Activated naive CD8-positive, alpha-beta T cell treated with anti-CD3 and anti-CD28 coated beads, Interleukin-2, amount 50 U/mL, for 24 hours (primary cell): Measurements from ENCODE around the gene TBKBP1.

Source experiments
- ATAC-seq: fragments of 150-1000 bp; cut with Tn5 transposase; one replicate; pipeline ENCODE4 v1.10.0; 2021
- DNase-seq: peaks from one replicate; pipeline ENCODE4 v3.0.0; 2021
- H3K27ac Mint-ChIP-seq: one replicate; pipeline ENCODE4 v1.8.0; 2021; ENCODE audit warnings: mild to moderate bottlenecking, mixed read lengths
- H3K27me3 Mint-ChIP-seq: one replicate; pipeline ENCODE4 v1.8.0; 2021; ENCODE audit warnings: mixed read lengths
- H3K36me3 Mint-ChIP-seq: one replicate; pipeline ENCODE4 v1.8.0; 2021; ENCODE audit warnings: low read depth, mixed read lengths
- H3K4me1 Mint-ChIP-seq: one replicate; pipeline ENCODE4 v1.8.0; 2021; ENCODE audit warnings: mixed read lengths
- H3K4me3 Mint-ChIP-seq: one replicate; pipeline ENCODE4 v1.8.0; 2021; ENCODE audit warnings: mild to moderate bottlenecking, moderate library complexity, mixed read lengths
- H3K9me3 Mint-ChIP-seq: one replicate; pipeline ENCODE4 v1.8.0; 2021; ENCODE audit warnings: mixed read lengths

Gene TBKBP1

GRCh38 chr17:47711366-47712099, 17.6 kb downstream of the TBKBP1 start:
- Mint-ChIP-seq H3K27ac (no peak overlapping the region), H3K4me3 (no peak overlapping the region), H3K27me3 (no peaks in the 10 kb centered on the region), H3K9me3 (no peaks in the 10 kb centered on the region), H3K4me1 (peaks cover 81% of the 10 kb centered on the region), H3K36me3 (peaks cover 14% of the 10 kb centered on the region)
- no peak for ATAC-seq
- no peak for DNase-seq

- ATAC-seq (no peak), DNase-seq (no peak)
- no peaks in the 10 kb centered on the region for H3K9me3 Mint-ChIP-seq
- H3K27me3 Mint-ChIP-seq = no peaks in the 10 kb centered on the region
- H3K27ac Mint-ChIP-seq = no peak overlapping the region
- H3K4me1 Mint-ChIP-seq = peaks cover 81% of the 10 kb centered on the region
- peaks cover 11% of the 10 kb centered on the region for H3K36me3 Mint-ChIP-seq
- no peak overlapping the region for H3K4me3 Mint-ChIP-seq
These were observed 18.5 kb downstream of the TBKBP1 start for GRCh38 chr17:47712330-47713023.

GRCh38 chr17:47713980-47714700, 20.2 kb downstream of the TBKBP1 start:
- Mint-ChIP-seq H3K4me3 (no peak overlapping the region), H3K27ac (peak overlapping the region; percentile 8), H3K36me3 (peaks cover 11% of the 10 kb centered on the region), H3K9me3 (no peaks in the 10 kb centered on the region), H3K27me3 (no peaks in the 10 kb centered on the region), H3K4me1 (peaks cover 92% of the 10 kb centered on the region)
- ATAC-seq (no peak), DNase-seq (no peak)

GRCh38 chr17:47714773-47715396, 20.9 kb downstream of the TBKBP1 start:
- Mint-ChIP-seq H3K9me3 (no peaks in the 10 kb centered on the region), H3K27me3 (no peaks in the 10 kb centered on the region), H3K4me1 (peaks cover 95% of the 10 kb centered on the region), H3K27ac (peak overlapping the region; percentile 83), H3K36me3 (peaks cover 6% of the 10 kb centered on the region), H3K4me3 (no peak overlapping the region)
- no peak for ATAC-seq
- no peak for DNase-seq

GRCh38 chr17:47715669-47716325, 21.8 kb downstream of the TBKBP1 start:
- Mint-ChIP-seq H3K4me1 (peaks cover 98% of the 10 kb centered on the region), H3K4me3 (peak overlapping the region; percentile 79), H3K9me3 (no peaks in the 10 kb centered on the region), H3K36me3 (no peaks in the 10 kb centered on the region), H3K27ac (peak overlapping the region; percentile 83), H3K27me3 (no peaks in the 10 kb centered on the region)
- DNase-seq (no peak), ATAC-seq (no peak)

GRCh38 chr17:47716375-47716774, 22.4 kb downstream of the TBKBP1 start:
- H3K27me3 Mint-ChIP-seq = no peaks in the 10 kb centered on the region
- H3K36me3 Mint-ChIP-seq = no peaks in the 10 kb centered on the region
- H3K4me3 Mint-ChIP-seq = peak overlapping the region; percentile 79
- H3K9me3 Mint-ChIP-seq = no peaks in the 10 kb centered on the region
- peak overlapping the region; percentile 99 for H3K27ac Mint-ChIP-seq
- no peak for DNase-seq
- H3K4me1 Mint-ChIP-seq = peaks cover 97% of the 10 kb centered on the region
- ATAC-seq = no peak

- ATAC-seq = peak; percentile 7
- peak; percentile 64 for DNase-seq
- peak overlapping the region; percentile 79 for H3K4me3 Mint-ChIP-seq
- H3K9me3 Mint-ChIP-seq = no peaks in the 10 kb centered on the region
- no peaks in the 10 kb centered on the region for H3K27me3 Mint-ChIP-seq
- peak overlapping the region; percentile 99 for H3K27ac Mint-ChIP-seq
- H3K36me3 Mint-ChIP-seq = no peaks in the 10 kb centered on the region
- peaks cover 97% of the 10 kb centered on the region for H3K4me1 Mint-ChIP-seq
These were observed 23.3 kb downstream of the TBKBP1 start for GRCh38 chr17:47717261-47717697.

GRCh38 chr17:47717979-47718621, 24.1 kb downstream of the TBKBP1 start:
- no peaks in the 10 kb centered on the region for H3K36me3 Mint-ChIP-seq
- H3K9me3 Mint-ChIP-seq = no peaks in the 10 kb centered on the region
- peak; percentile 11 for ATAC-seq
- no peak for DNase-seq
- peak overlapping the region; percentile 99 for H3K27ac Mint-ChIP-seq
- peaks cover 97% of the 10 kb centered on the region for H3K4me1 Mint-ChIP-seq
- no peaks in the 10 kb centered on the region for H3K27me3 Mint-ChIP-seq
- H3K4me3 Mint-ChIP-seq = peak overlapping the region; percentile 79

GRCh38 chr17:47718634-47719405, 24.9 kb downstream of the TBKBP1 start:
- no peak for DNase-seq
- Mint-ChIP-seq H3K27me3 (no peaks in the 10 kb centered on the region), H3K36me3 (no peaks in the 10 kb centered on the region), H3K9me3 (no peaks in the 10 kb centered on the region), H3K4me1 (peaks cover 99% of the 10 kb centered on the region), H3K4me3 (peak overlapping the region; percentile 79), H3K27ac (peak overlapping the region; percentile 99)
- ATAC-seq = no peak

- Mint-ChIP-seq H3K36me3 (no peaks in the 10 kb centered on the region), H3K4me1 (peaks cover 97% of the 10 kb centered on the region), H3K27ac (peak overlapping the region; percentile 99), H3K27me3 (no peaks in the 10 kb centered on the region), H3K9me3 (no peaks in the 10 kb centered on the region), H3K4me3 (peak overlapping the region; percentile 79)
- ATAC-seq (peak; percentile 40), DNase-seq (peak; percentile 83)
These were observed 25.6 kb downstream of the TBKBP1 start for GRCh38 chr17:47719411-47720152.

GRCh38 chr17:47720196-47720595, 26.2 kb downstream of the TBKBP1 start:
- DNase-seq = peak; percentile 66
- no peaks in the 10 kb centered on the region for H3K9me3 Mint-ChIP-seq
- no peaks in the 10 kb centered on the region for H3K36me3 Mint-ChIP-seq
- peak; percentile 15 for ATAC-seq
- H3K4me1 Mint-ChIP-seq = peaks cover 97% of the 10 kb centered on the region
- H3K27me3 Mint-ChIP-seq = no peaks in the 10 kb centered on the region
- H3K4me3 Mint-ChIP-seq = peak overlapping the region; percentile 79
- peak overlapping the region; percentile 99 for H3K27ac Mint-ChIP-seq

GRCh38 chr17:47720754-47721533, 27.0 kb downstream of the TBKBP1 start:
- Mint-ChIP-seq H3K4me1 (peaks cover 95% of the 10 kb centered on the region), H3K36me3 (no peaks in the 10 kb centered on the region), H3K27ac (peak overlapping the region; percentile 99), H3K4me3 (peak overlapping the region; percentile 79), H3K9me3 (no peaks in the 10 kb centered on the region), H3K27me3 (no peaks in the 10 kb centered on the region)
- peak; percentile 65 for ATAC-seq
- DNase-seq = peak; percentile 97
